Amniotic stem cell (primary cell): Measurements from ENCODE around the gene NBAS.

Experiments
- DNase-seq: peaks from one replicate; lab custom pipeline; 2025; lab: John Stamatoyannopoulos, UW

NBAS gene

GRCh38 chr2:15303874-15304273 lies 257.3 kb downstream of the NBAS start:
- no peak for DNase-seq

- DNase-seq = no peak
Observed at GRCh38 chr2:15302154-15302553, 259.0 kb downstream of the NBAS start.

- no peak for DNase-seq
Observed at GRCh38 chr2:15300624-15301573, 260.2 kb downstream of the NBAS start.

- no peak for DNase-seq
Observed at GRCh38 chr2:15299904-15300520, 261.1 kb downstream of the NBAS start.

- no peak for DNase-seq
Observed at GRCh38 chr2:15298770-15299169, 262.4 kb downstream of the NBAS start.

- DNase-seq = no peak
Observed at GRCh38 chr2:15293262-15293937, 267.7 kb downstream of the NBAS start.

- no peak for DNase-seq
Observed at GRCh38 chr2:15287447-15288184, 273.5 kb downstream of the NBAS start.

- no peak for DNase-seq
Observed at GRCh38 chr2:15284614-15285013, 276.5 kb downstream of the NBAS start.

- DNase-seq = no peak
Observed at GRCh38 chr2:15281681-15282080, 279.5 kb downstream of the NBAS start.

GRCh38 chr2:15279201-15279876 lies 281.8 kb downstream of the NBAS start:
- DNase-seq = no peak

- no peak for DNase-seq
Observed at GRCh38 chr2:15278296-15278695, 282.8 kb downstream of the NBAS start.

- DNase-seq = no peak
Observed at GRCh38 chr2:15275346-15275745, 285.8 kb downstream of the NBAS start.

GRCh38 chr2:15273452-15273851 lies 287.7 kb downstream of the NBAS start:
- DNase-seq = no peak

- DNase-seq = no peak
Observed at GRCh38 chr2:15272942-15273341, 288.2 kb downstream of the NBAS start.

GRCh38 chr2:15271941-15272542 lies 289.1 kb downstream of the NBAS start:
- no peak for DNase-seq

- no peak for DNase-seq
Observed at GRCh38 chr2:15271276-15271675, 289.9 kb downstream of the NBAS start.

GRCh38 chr2:15269043-15269442 lies 292.1 kb downstream of the NBAS start:
- no peak for DNase-seq

- no peak for DNase-seq
Observed at GRCh38 chr2:15265889-15266288, 295.2 kb downstream of the NBAS start.

- no peak for DNase-seq
Observed at GRCh38 chr2:15263976-15264685, 297.0 kb downstream of the NBAS start.

GRCh38 chr2:15262792-15263191 lies 298.3 kb downstream of the NBAS start:
- DNase-seq = no peak
